SHP77 (cell line): ENCODE results near the gene PPM1H.
"Not testable (repeated sequence)": the region's sequence is repeated elsewhere in the genome, so short reads cannot be mapped to it uniquely, and the experiment has no call there.

Experiments
- DNase-seq, 2 experiments: peaks; one replicate each; lab custom pipeline; 2025; lab: John Stamatoyannopoulos, UW

Gene PPM1H

GRCh38 chr12:62934799-62935674 lies at the start of gene PPM1H:
Gene PPM1H, minus strand, starts transcription at chr12:62935150. Its CDS starts 414 bp downstream, at chr12:62934736.
- peak; percentile 80 to 90 for DNase-seq

GRCh38 chr12:62983594-62983993 lies 48.6 kb upstream of the PPM1H start:
- DNase-seq: peak in 1 of 2 experiments; percentile 8

- DNase-seq: no peak
Observed at GRCh38 chr12:62978768-62979167, 43.8 kb upstream of the PPM1H start.

GRCh38 chr12:62977883-62978282 lies 42.9 kb upstream of the PPM1H start:
- DNase-seq: no peak

- DNase-seq: no peak
Observed at GRCh38 chr12:62977418-62977817, 42.5 kb upstream of the PPM1H start.

GRCh38 chr12:62976110-62976662 lies 41.2 kb upstream of the PPM1H start:
- no peak for DNase-seq

GRCh38 chr12:62971769-62972525 lies 37.0 kb upstream of the PPM1H start:
- no peak for DNase-seq

- no peak for DNase-seq
Observed at GRCh38 chr12:62969695-62970094, 34.7 kb upstream of the PPM1H start.

- DNase-seq: no peak
Observed at GRCh38 chr12:62967701-62968100, 32.8 kb upstream of the PPM1H start.

- DNase-seq: no peak
Observed at GRCh38 chr12:62966990-62967506, 32.1 kb upstream of the PPM1H start.

- not testable (repeated sequence) for DNase-seq
Observed at GRCh38 chr12:62966446-62966989, 31.6 kb upstream of the PPM1H start.

GRCh38 chr12:62965700-62966099 lies 30.8 kb upstream of the PPM1H start:
- not testable (repeated sequence) for DNase-seq

GRCh38 chr12:62965242-62965641 lies 30.3 kb upstream of the PPM1H start:
- DNase-seq: not testable (repeated sequence)

- no peak for DNase-seq
Observed at GRCh38 chr12:62963486-62964041, 28.6 kb upstream of the PPM1H start.

- no peak for DNase-seq
Observed at GRCh38 chr12:62960324-62960723, 25.4 kb upstream of the PPM1H start.

GRCh38 chr12:62959745-62960144 lies 24.8 kb upstream of the PPM1H start:
- no peak for DNase-seq

- no peak for DNase-seq
Observed at GRCh38 chr12:62957233-62957953, 22.4 kb upstream of the PPM1H start.

- no peak for DNase-seq
Observed at GRCh38 chr12:62955678-62956077, 20.7 kb upstream of the PPM1H start.

GRCh38 chr12:62950317-62950716 lies 15.4 kb upstream of the PPM1H start:
- DNase-seq: no peak

- DNase-seq: no peak
Observed at GRCh38 chr12:62948123-62948522, 13.2 kb upstream of the PPM1H start.

- no peak for DNase-seq
Observed at GRCh38 chr12:62947364-62947763, 12.4 kb upstream of the PPM1H start.
